HG02943 (cell line): ENCODE results near the gene BFSP1.
A peak's percentile ranks its signal among the peaks of the same experiment; 100 is the strongest.

Source experiments
- ATAC-seq: cut with Tn5 transposase; IDR thresholded peaks from one replicate; pipeline ENCODE4 v1.9.1; 2021; ENCODE audit warnings: mild to moderate bottlenecking, low read depth, moderate library complexity; ENCODE audit not compliant: unreplicated experiment

The BFSP1 gene

GRCh38 chr20:17530716-17531664, at the start of gene BFSP1:
Gene BFSP1, minus strand, starts transcription at chr20:17531379. Its CDS starts 50 bp downstream, at chr20:17531329.
- ATAC-seq = no peak

- ATAC-seq = no peak
Measured at GRCh38 chr20:17580895-17581294, 49.7 kb upstream of the BFSP1 start.

- no peak for ATAC-seq
Measured at GRCh38 chr20:17579369-17580039, 48.3 kb upstream of the BFSP1 start.

- no peak for ATAC-seq
Measured at GRCh38 chr20:17576215-17576614, 45.0 kb upstream of the BFSP1 start.

GRCh38 chr20:17573463-17573862, 42.3 kb upstream of the BFSP1 start:
- no peak for ATAC-seq

GRCh38 chr20:17572034-17572638, 41.0 kb upstream of the BFSP1 start:
- no peak for ATAC-seq

- no peak for ATAC-seq
Measured at GRCh38 chr20:17571153-17571527, 40.0 kb upstream of the BFSP1 start.

GRCh38 chr20:17570347-17571152, 39.4 kb upstream of the BFSP1 start:
- peak; percentile 38 for ATAC-seq

GRCh38 chr20:17569616-17570346, 38.6 kb upstream of the BFSP1 start, which contains the start of gene DSTN:
Gene DSTN, plus strand, starts transcription at chr20:17570075. Its CDS starts 134 bp downstream, at chr20:17570209.
- ATAC-seq = peak; percentile 81

GRCh38 chr20:17568972-17569521, 37.9 kb upstream of the BFSP1 start:
- no peak for ATAC-seq

GRCh38 chr20:17568045-17568788, 37.0 kb upstream of the BFSP1 start:
- ATAC-seq = no peak

- ATAC-seq = no peak
Measured at GRCh38 chr20:17566345-17566744, 35.2 kb upstream of the BFSP1 start.

- ATAC-seq = no peak
Measured at GRCh38 chr20:17565169-17565845, 34.1 kb upstream of the BFSP1 start.

- no peak for ATAC-seq
Measured at GRCh38 chr20:17562804-17563305, 31.7 kb upstream of the BFSP1 start.

GRCh38 chr20:17560344-17561074, 29.3 kb upstream of the BFSP1 start:
- ATAC-seq = no peak

GRCh38 chr20:17559338-17559737, 28.2 kb upstream of the BFSP1 start:
- ATAC-seq = no peak

- no peak for ATAC-seq
Measured at GRCh38 chr20:17558941-17559304, 27.7 kb upstream of the BFSP1 start.
